Kidney (tissue), 14 donors: ENCODE results near the gene SRGAP3. TPM values are rescaled to one million over a fixed set of nuclear protein-coding genes. Genes with fewer than 3 reads are reported as not detected.
A peak's percentile ranks its signal among the peaks of the same experiment; 100 is the strongest.

Source experiments
- DNase-seq, 5 donors: peaks; one replicate each; pipeline ENCODE4 v3.0.0-alpha.2; 2013 to 2020
- FAIRE-seq: peaks from 2 replicates; lab custom pipeline; 2012; peaks lifted over from hg19 to GRCh38; lab: Jason Lieb, UNC
- H3K27ac ChIP-seq, 2 donors: one replicate each; pipeline ENCODE4 v1.7.0; 2013; ENCODE audit warnings: low read depth in 2 of 2, low read length in 2 of 2, inconsistent platforms in 1 of 2
- H3K27me3 ChIP-seq: one replicate; pipeline ENCODE4 v1.7.1; 2013; ENCODE audit warnings: low read length, inconsistent platforms; ENCODE audit not compliant: control insufficient read depth, insufficient read depth
- H3K36me3 ChIP-seq, 3 donors: one replicate each; pipeline versions ENCODE4 v1.7.0 to v1.7.1; 2013; ENCODE audit warnings: low read length in 3 of 3, control low read depth in 1 of 3, inconsistent platforms in 1 of 3; ENCODE audit not compliant: insufficient read depth in 3 of 3, control insufficient read depth in 2 of 3
- H3K4me1 ChIP-seq, 3 donors: one replicate each; pipeline versions ENCODE4 v1.7.0 to v1.7.1; 2013; ENCODE audit warnings: low read length in 3 of 3, inconsistent platforms in 1 of 3, low read depth in 1 of 3; ENCODE audit not compliant: control insufficient read depth in 2 of 3, insufficient read depth in 2 of 3
- H3K4me3 ChIP-seq, 3 donors: one replicate each; pipeline versions ENCODE4 v1.7.0 to v1.8.1; 2013; ENCODE audit warnings: low read length in 3 of 3, control low read depth in 1 of 3, inconsistent platforms in 1 of 3
- H3K9ac ChIP-seq, 3 donors: one replicate each; pipeline versions ENCODE4 v1.7.0 to v1.7.1; 2013; ENCODE audit warnings: low read length in 3 of 3, control low read depth in 1 of 3, inconsistent platforms in 1 of 3
- H3K9me3 ChIP-seq, 3 donors: one replicate each; pipeline versions ENCODE4 v1.7.0 to v1.7.1; 2013; ENCODE audit warnings: low read length in 3 of 3, control low read depth in 1 of 3, inconsistent platforms in 1 of 3; ENCODE audit not compliant: control insufficient read depth in 2 of 3, insufficient read depth in 1 of 3
- intact Hi-C: fragments of 100-400 bp; cut with DNase I; formaldehyde crosslinking; loops from one replicate; pipeline ENCODE4 v1.11.1; 2022
- polyA plus RNA-seq: library from polyadenylated mRNA; stranded (reverse); fragments of 350-450 nt; fragmentation: Illumina TruSeq; extraction: RNeasy Lipid Tissue Mini Kit (QIAGEN cat#74804); gene quantifications from one replicate; pipeline ENCODE4 v1.2.3, GENCODE V29; 2014; ENCODE audit warnings: low read depth, low replicate concordance; ENCODE audit not compliant: insufficient read depth
- total RNA-seq: library from RNA; stranded (reverse); fragmentation: NEBNext Ultra II Directional; extraction: Animal tissue kit (Norgen Biotek cat#: 25700); gene quantifications from one replicate; pipeline ENCODE4 v1.2.1, GENCODE V29; 2021
- TF ChIP-seq, protein P1 (sequence below): IDR thresholded peaks from 3 replicates; pipeline ENCODE4 v1.5.1; 2012; ENCODE audit warnings: mild to moderate bottlenecking, moderate library complexity, borderline replicate concordance; ENCODE audit not compliant: insufficient read depth; ENCODE audit errors: extremely low read depth
- donor health status: control.
- donor health status: control.
- donor health status: control.
- donor health status: control.
- donor health status: control.
- donor health status: DM: yes; HTN: yes; CAD: no.
- donor health status: Normal renal cell carcinoma (clear cell type).

SRGAP3 gene
- total and polyA plus RNA-seq, 2 donors from 2014 or later, result 4.1 to 24.3 TPM

DNA sequence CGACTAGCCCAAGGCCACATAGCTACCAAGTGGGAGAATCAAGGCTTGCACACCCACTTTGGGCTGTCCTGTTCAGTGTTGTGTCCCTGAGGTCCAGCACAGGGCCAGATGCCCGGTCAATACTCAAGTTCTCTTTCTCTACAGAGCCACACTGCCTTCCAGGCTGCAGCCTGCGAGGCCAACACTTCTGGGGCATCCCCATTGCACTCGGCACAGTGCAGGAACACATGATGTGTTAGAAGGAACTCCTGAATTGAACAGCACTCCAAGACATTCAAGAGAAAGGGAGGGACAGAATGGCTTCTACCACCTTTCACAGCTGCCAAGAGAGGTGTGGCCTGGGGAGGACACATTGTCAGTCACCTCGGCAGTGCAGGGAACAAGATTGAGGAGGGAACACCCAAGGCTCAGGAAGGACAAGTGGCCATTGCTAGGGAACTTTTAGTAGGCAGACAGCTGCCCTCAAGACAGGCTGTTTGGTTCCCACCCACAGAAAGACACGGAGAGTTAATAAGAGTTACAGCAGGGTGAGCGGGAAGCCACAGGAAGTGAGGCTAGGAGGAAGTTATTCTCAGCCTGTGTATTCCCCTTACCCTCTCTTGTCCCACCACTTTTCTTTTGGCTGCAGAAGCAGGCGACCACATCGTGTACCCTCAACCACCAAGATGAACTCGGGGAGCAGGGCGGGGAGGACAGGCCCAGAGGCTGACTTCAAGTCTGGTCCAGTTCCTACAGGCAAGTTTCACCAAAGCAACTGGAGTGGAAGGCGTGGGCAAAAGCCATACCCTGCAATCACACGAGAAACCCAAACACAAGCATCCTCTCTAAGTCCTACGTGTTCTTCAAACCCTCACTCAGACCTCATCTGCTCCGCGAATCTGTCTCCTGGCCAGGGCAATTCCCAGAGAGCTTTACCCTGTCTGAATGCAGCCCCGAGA is 69.4 kb downstream of the SRGAP3 start:
- H3K9ac ChIP-seq, result no peak overlapping the region
- no peak overlapping the region for H3K4me3 ChIP-seq
- no peak overlapping the region for H3K27ac ChIP-seq
- no peaks in the 10 kb centered on the region for H3K9me3 ChIP-seq
- H3K4me1 ChIP-seq, result no peaks in the 10 kb centered on the region
- H3K36me3 ChIP-seq, result no peaks in the 10 kb centered on the region
- intact Hi-C loops, result no loop called here
- FAIRE-seq, result no peak
- TF ChIP-seq, protein P1, sequence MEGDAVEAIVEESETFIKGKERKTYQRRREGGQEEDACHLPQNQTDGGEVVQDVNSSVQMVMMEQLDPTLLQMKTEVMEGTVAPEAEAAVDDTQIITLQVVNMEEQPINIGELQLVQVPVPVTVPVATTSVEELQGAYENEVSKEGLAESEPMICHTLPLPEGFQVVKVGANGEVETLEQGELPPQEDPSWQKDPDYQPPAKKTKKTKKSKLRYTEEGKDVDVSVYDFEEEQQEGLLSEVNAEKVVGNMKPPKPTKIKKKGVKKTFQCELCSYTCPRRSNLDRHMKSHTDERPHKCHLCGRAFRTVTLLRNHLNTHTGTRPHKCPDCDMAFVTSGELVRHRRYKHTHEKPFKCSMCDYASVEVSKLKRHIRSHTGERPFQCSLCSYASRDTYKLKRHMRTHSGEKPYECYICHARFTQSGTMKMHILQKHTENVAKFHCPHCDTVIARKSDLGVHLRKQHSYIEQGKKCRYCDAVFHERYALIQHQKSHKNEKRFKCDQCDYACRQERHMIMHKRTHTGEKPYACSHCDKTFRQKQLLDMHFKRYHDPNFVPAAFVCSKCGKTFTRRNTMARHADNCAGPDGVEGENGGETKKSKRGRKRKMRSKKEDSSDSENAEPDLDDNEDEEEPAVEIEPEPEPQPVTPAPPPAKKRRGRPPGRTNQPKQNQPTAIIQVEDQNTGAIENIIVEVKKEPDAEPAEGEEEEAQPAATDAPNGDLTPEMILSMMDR, result no peak
- no peak for DNase-seq
- H3K27me3 ChIP-seq, result no peaks in the 10 kb centered on the region

DNA sequence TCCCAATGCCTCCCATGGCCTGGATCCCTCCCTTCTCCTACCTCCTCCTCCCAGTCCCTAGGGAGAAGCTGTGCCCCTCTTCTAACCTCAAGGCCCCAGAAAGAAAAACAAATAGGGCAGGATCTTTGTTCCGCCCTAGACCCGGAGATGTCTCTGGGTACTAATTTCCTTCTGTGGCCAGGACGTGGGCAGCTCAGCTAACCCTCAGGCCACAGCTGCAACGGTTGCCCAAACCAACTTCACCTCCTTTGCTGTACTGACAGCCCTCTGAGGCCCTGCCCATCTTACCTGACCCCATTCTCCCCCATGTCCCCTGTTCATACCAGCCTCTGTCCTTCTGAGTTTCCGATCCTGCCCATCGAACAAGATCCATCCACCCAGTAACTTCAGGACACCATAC is 70.7 kb downstream of the SRGAP3 start:
- intact Hi-C loops, result no loop called here
- Histone ChIP-seq H3K36me3 (no peaks in the 10 kb centered on the region), H3K27me3 (no peaks in the 10 kb centered on the region), H3K9ac (no peak overlapping the region), H3K4me3 (no peak overlapping the region), H3K27ac (no peak overlapping the region), H3K4me1 (no peaks in the 10 kb centered on the region), H3K9me3 (no peaks in the 10 kb centered on the region)
- TF ChIP-seq, protein P1, result no peak
- no peak for DNase-seq
- no peak for FAIRE-seq

DNA sequence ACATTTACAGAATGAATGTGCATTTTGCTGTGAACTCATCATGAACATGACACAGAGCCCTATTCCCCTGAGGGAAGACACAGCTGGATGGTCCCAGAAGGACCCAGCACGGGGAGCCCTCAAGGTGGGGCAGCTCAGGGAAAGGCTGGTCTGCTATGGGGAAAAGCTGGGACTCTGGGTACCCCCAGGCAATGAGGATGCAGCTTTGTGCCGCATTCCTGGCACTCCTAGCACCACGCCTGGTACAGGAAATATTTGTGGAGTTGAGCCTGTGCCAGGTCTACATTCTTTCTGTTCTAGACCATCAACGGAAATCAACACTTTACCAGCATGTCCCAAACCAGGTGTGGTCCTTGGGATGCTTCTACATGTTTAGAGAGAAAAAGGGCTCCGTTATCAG is 74.0 kb downstream of the SRGAP3 start:
- Histone ChIP-seq H3K27ac (no peak overlapping the region), H3K4me3 (no peak overlapping the region), H3K9ac (no peak overlapping the region), H3K4me1 (no peaks in the 10 kb centered on the region), H3K9me3 (no peaks in the 10 kb centered on the region), H3K36me3 (no peaks in the 10 kb centered on the region), H3K27me3 (no peaks in the 10 kb centered on the region)
- FAIRE-seq (no peak), DNase-seq (peak in 1 of 5 donors; percentile 81)
- intact Hi-C loops, result no loop called here
- TF ChIP-seq, protein P1, result no peak
